Tibial nerve (tissue), 4 donors: Measurements from ENCODE around the gene HIP1R.

ENCODE experiments used
- EP300 ChIP-seq, 2 donors: sonication (generic); formaldehyde crosslinking; IDR thresholded peaks; one replicate each; pipeline ENCODE4 v1.6.1; 2017; ENCODE audit warnings: antibody characterized with exemption in 2 of 2, mild to moderate bottlenecking in 1 of 2
- POLR2A ChIP-seq, 2 donors: fragments of 450-650 bp; IDR thresholded peaks; one replicate each; pipeline ENCODE4 v1.6.1; 2017; ENCODE audit warnings: antibody characterized with exemption in 2 of 2, mild to moderate bottlenecking in 2 of 2, moderate library complexity in 2 of 2
- TF ChIP-seq, protein P1 (sequence below), 5 experiments: fragments of 200-600 bp in 3 of 5; fragments of 450-650 bp in 2 of 5; sonication (generic) in 3 of 5; IDR thresholded peaks; one replicate each; pipeline ENCODE4 v1.5.1; 2016 to 2019; ENCODE audit warnings: antibody characterized with exemption in 5 of 5, mild to moderate bottlenecking in 3 of 5, moderate library complexity in 2 of 5

DNA sequence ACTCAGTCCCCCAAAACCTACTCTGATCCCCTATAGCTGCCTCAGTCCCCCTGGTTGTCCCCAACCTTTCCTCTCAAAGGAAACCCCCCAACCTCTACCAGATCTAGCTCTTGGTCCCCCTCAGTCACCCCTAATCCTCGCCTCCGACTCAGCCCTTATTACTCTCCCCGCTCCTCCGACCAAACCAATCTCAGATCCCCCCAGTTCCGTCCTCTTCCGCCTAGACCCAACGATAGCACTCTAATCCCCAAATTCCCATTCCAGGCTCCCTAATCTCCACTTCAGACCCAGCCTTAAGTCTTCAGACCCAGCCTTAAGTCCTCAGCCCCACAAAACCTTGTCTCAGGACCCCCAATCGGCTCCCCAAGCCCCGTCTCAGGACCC is 60.1 kb downstream of the HIP1R start:
- TF ChIP-seq POLR2A (IDR thresholded peaks at IDR 0.05): no peak
- TF ChIP-seq, protein P1, sequence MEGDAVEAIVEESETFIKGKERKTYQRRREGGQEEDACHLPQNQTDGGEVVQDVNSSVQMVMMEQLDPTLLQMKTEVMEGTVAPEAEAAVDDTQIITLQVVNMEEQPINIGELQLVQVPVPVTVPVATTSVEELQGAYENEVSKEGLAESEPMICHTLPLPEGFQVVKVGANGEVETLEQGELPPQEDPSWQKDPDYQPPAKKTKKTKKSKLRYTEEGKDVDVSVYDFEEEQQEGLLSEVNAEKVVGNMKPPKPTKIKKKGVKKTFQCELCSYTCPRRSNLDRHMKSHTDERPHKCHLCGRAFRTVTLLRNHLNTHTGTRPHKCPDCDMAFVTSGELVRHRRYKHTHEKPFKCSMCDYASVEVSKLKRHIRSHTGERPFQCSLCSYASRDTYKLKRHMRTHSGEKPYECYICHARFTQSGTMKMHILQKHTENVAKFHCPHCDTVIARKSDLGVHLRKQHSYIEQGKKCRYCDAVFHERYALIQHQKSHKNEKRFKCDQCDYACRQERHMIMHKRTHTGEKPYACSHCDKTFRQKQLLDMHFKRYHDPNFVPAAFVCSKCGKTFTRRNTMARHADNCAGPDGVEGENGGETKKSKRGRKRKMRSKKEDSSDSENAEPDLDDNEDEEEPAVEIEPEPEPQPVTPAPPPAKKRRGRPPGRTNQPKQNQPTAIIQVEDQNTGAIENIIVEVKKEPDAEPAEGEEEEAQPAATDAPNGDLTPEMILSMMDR (IDR thresholded peaks at IDR 0.05): no peak
- no peak for TF ChIP-seq EP300 (IDR thresholded peaks at IDR 0.05)
